ENCODE data around the gene CTNND2.

The CTNND2 gene

GRCh38 chr5:11898787-11899186, 5.5 kb downstream of the CTNND2 start:
- no peak for TF ChIP-seq CTCF (IDR thresholded peaks at IDR 0.05)

DNA sequence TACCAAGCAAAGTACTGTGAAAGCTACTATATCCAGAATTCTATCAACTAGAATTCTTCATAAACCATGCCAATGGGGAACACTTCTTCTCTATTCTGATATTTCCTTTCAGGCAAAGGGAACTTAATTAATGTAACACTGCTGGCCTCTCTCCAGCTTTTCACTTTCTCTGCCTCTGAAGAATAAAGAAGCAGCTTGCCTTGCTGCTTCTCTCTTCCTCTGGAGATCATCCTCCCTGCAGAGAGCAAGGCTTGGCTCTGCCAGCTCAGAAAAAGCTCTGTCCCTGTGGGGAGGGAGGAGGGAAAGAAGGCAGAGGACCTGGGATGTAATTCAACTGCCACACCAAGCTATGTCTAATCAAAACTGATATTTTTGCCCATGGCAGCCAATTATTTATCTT, 6.5 kb downstream of the CTNND2 start:
- no peak for TF ChIP-seq CTCF (IDR thresholded peaks at IDR 0.05)

- TF ChIP-seq CTCF (IDR thresholded peaks at IDR 0.05), result no peak
Observed at GRCh38 chr5:11894992-11895391, 9.3 kb downstream of the CTNND2 start.

- TF ChIP-seq CTCF (IDR thresholded peaks at IDR 0.05), result no peak
Observed at GRCh38 chr5:11892832-11893231, 11.4 kb downstream of the CTNND2 start.

DNA sequence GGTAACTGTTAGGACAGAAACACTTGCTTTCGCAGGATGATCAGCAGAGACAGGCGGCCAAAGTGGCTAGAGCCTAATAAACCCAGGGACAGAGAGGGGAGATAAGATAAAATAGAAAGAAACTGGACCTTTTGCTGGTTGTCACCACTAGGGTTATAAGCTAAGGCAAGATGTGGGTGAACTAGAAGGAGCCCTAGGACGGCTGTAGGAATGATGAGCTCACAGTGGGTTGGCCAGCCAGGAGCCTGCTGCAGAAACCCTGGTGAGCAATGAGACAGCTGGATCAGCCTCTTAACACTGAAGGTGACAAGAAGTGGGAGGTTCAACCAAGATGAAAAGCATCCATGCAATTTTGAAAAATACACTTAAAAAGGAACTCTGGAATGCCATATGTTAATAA, 13.5 kb downstream of the CTNND2 start:
- no peak for TF ChIP-seq CTCF (IDR thresholded peaks at IDR 0.05)

DNA sequence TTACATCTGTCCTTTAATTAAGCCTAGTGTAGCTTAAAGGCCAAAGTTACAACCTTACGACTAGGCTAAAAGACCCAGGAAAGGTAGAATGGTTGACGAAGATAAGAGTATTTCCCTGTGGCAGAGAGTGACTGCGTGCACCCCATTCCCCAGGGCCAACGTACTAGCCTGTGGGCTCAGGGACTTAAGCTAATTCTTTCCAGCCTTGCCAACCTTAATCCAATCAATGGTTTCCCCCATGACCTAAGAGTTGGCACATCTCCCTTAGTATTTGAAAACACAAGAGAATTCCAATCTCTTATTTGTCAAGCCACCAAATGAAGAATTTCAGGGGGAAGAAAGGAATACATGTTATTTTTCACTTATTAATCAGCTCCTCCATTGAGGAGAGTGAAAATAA, 16.0 kb downstream of the CTNND2 start:
- TF ChIP-seq CTCF (IDR thresholded peaks at IDR 0.05), result no peak

DNA sequence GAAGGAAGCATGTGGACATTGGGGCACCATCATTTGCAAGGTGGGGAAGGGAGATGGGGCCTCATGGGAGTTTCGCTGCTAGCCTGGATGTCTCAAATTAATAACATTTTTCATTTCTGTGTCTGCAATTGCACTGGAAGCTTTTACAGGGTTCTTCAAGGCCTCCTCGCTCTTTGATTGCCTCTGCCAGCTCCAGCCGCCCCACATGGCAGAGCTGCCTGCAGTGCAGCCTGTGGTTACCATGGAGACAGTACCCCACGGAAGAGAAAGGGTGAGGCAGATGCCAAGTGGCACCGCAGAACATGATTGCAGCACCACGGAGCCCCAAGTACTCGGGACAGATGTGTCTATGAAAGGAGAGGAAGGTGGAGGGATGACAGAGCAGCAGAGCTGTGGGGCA, 25.4 kb downstream of the CTNND2 start:
- TF ChIP-seq CTCF (IDR thresholded peaks at IDR 0.05), result no peak

DNA sequence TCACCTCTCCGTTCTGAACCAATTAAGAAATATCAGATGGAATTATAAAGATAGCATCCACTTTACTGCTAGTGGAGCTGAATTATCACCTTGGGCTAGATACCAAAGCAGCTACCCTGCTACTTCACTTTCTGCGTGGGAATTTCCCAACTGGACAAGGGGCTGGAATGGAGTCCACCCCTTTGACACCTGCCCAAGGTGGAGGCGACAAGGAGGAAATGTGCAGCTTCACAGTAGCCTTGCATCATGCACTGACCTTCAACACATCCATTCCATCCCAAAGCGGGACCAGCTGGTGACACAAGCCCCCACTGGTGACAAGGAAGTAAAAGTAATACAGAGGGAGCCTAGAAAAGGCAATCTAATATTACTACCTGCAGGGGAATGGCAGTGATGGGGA, 30.7 kb downstream of the CTNND2 start:
- no peak for TF ChIP-seq CTCF (IDR thresholded peaks at IDR 0.05)

All from LNCAP (cell line).